Astrocyte (in vitro differentiated cells and primary cell): Measurements from ENCODE around the gene ZNF687. TPM values are rescaled to one million over a fixed set of nuclear protein-coding genes. Genes with fewer than 3 reads are reported as not detected.

Experiments used
- DNase-seq: peaks from one replicate; pipeline ENCODE4 v3.0.0-alpha.2; 2010; ENCODE audit warnings: low read depth
- FAIRE-seq: peaks from 2 replicates; lab custom pipeline; 2011; peaks lifted over from hg19 to GRCh38; lab: Jason Lieb, UNC
- H2AFZ ChIP-seq: 2 replicates; pipeline ENCODE4 v1.6.0; 2012; ENCODE audit warnings: low read depth, low read length, inconsistent platforms
- H3K27ac ChIP-seq: 2 replicates; pipeline ENCODE4 v1.5.1; 2011; ENCODE audit warnings: low read depth, low read length, inconsistent platforms
- H3K27me3 ChIP-seq: 2 replicates; pipeline ENCODE4 v1.6.0; 2011; ENCODE audit warnings: low read length, inconsistent platforms; ENCODE audit not compliant: insufficient read depth
- H3K36me3 ChIP-seq: 2 replicates; pipeline ENCODE4 v1.5.1; 2011; ENCODE audit warnings: low read length, inconsistent platforms; ENCODE audit not compliant: insufficient read depth
- H3K4me1 ChIP-seq: 2 replicates; pipeline ENCODE4 v1.5.1; 2011; ENCODE audit warnings: low read length, inconsistent platforms; ENCODE audit not compliant: insufficient read depth
- H3K4me2 ChIP-seq: 2 replicates; pipeline ENCODE4 v1.6.0; 2012; ENCODE audit warnings: low read length, inconsistent platforms
- H3K4me3 ChIP-seq: 2 replicates; pipeline ENCODE4 v1.5.1; 2011; ENCODE audit warnings: low read depth, mild to moderate bottlenecking, low read length, inconsistent platforms; ENCODE audit not compliant: insufficient read depth
- H3K79me2 ChIP-seq: 2 replicates; pipeline ENCODE4 v1.6.0; 2012; ENCODE audit warnings: mild to moderate bottlenecking, low read length, inconsistent platforms; ENCODE audit not compliant: insufficient read depth
- H3K9ac ChIP-seq: 2 replicates; pipeline ENCODE4 v1.6.0; 2012; ENCODE audit warnings: mild to moderate bottlenecking, low read length, inconsistent platforms
- H3K9me3 ChIP-seq: 2 replicates; pipeline ENCODE4 v1.5.1; 2012; ENCODE audit warnings: low read depth, mild to moderate bottlenecking, low read length, inconsistent platforms; ENCODE audit not compliant: insufficient read depth
- H4K20me1 ChIP-seq: 2 replicates; pipeline ENCODE4 v1.6.0; 2012; ENCODE audit warnings: low read length, inconsistent platforms; ENCODE audit not compliant: insufficient read depth
- H3K27ac Mint-ChIP-seq: one replicate; pipeline ENCODE4 v1.8.0; 2021; ENCODE audit warnings: mild to moderate bottlenecking, mixed read lengths; ENCODE audit not compliant: unreplicated experiment
- H3K27me3 Mint-ChIP-seq: one replicate; pipeline ENCODE4 v1.8.0; 2021; ENCODE audit warnings: low read depth, mixed read lengths; ENCODE audit not compliant: unreplicated experiment
- H3K36me3 Mint-ChIP-seq: one replicate; pipeline ENCODE4 v1.8.0; 2021; ENCODE audit warnings: low read depth, mixed read lengths; ENCODE audit not compliant: unreplicated experiment
- H3K4me1 Mint-ChIP-seq: one replicate; pipeline ENCODE4 v1.8.0; 2021; ENCODE audit warnings: low read depth, mixed read lengths; ENCODE audit not compliant: unreplicated experiment
- H3K4me3 Mint-ChIP-seq: one replicate; pipeline ENCODE4 v1.8.0; 2021; ENCODE audit warnings: mild to moderate bottlenecking, moderate library complexity, mixed read lengths; ENCODE audit not compliant: unreplicated experiment
- H3K9me3 Mint-ChIP-seq: one replicate; pipeline ENCODE4 v1.8.0; 2021; ENCODE audit warnings: mild to moderate bottlenecking, mixed read lengths; ENCODE audit not compliant: unreplicated experiment
- CTCF ChIP-seq: IDR thresholded peaks from 2 replicates; pipeline ENCODE4 v1.5.1; 2011; ENCODE audit warnings: low read depth, mild to moderate bottlenecking, inconsistent platforms, low read length, moderate library complexity; ENCODE audit not compliant: insufficient read depth
- EZH2 ChIP-seq: IDR thresholded peaks from 2 replicates; pipeline ENCODE4 v1.6.1; 2012; ENCODE audit warnings: mild to moderate bottlenecking, low read length, inconsistent platforms; ENCODE audit not compliant: insufficient read depth
- total RNA-seq: library from RNA; stranded (reverse); gene quantifications from 2 replicates; pipeline ENCODE4 v1.2.1, GENCODE V29; 2021

Gene ZNF687
- total RNA-seq, 1 donor from 2014 or later: 15.4 TPM

- Histone ChIP-seq H2AFZ (no peak overlapping the region), H3K27ac (peak overlapping the region; percentile 90), H3K79me2 (peaks cover 60% of the 10 kb centered on the region), H3K4me3 (peak overlapping the region; percentile 91), H3K9ac (peak overlapping the region; percentile 96), H3K27me3 (no peaks in the 10 kb centered on the region), H3K4me2 (peak overlapping the region; percentile 97), H3K9me3 (no peaks in the 10 kb centered on the region), H4K20me1 (peaks cover 45% of the 10 kb centered on the region), H3K36me3 (peaks cover 3% of the 10 kb centered on the region), H3K4me1 (peaks cover 7% of the 10 kb centered on the region)
- Mint-ChIP-seq H3K9me3 (no peaks in the 10 kb centered on the region), H3K36me3 (peaks cover 4% of the 10 kb centered on the region), H3K27ac (peak overlapping the region; percentile 67), H3K4me3 (peak overlapping the region; percentile 88), H3K27me3 (no peaks in the 10 kb centered on the region), H3K4me1 (peaks cover 16% of the 10 kb centered on the region)
- FAIRE-seq (no peak), DNase-seq (peak; percentile 5)
- TF ChIP-seq EZH2 (no peak), CTCF (no peak)
Observed at GRCh38 chr1:151255381-151255780, 26.7 kb upstream of the ZNF687 start.

- Mint-ChIP-seq H3K36me3 (peaks cover 11% of the 10 kb centered on the region), H3K9me3 (no peaks in the 10 kb centered on the region), H3K4me1 (peaks cover 14% of the 10 kb centered on the region), H3K27ac (no peak overlapping the region), H3K27me3 (no peaks in the 10 kb centered on the region), H3K4me3 (no peak overlapping the region)
- H3K9me3 ChIP-seq: no peaks in the 10 kb centered on the region
- H3K27me3 ChIP-seq: no peaks in the 10 kb centered on the region
- H3K79me2 ChIP-seq: peaks cover 84% of the 10 kb centered on the region
- H3K4me1 ChIP-seq: peaks cover 7% of the 10 kb centered on the region
- DNase-seq (no peak), FAIRE-seq (no peak)
- peaks cover 6% of the 10 kb centered on the region for H3K36me3 ChIP-seq
- no peak overlapping the region for H3K27ac ChIP-seq
- no peak for TF ChIP-seq EZH2
- no peak for TF ChIP-seq CTCF
- no peak overlapping the region for H3K4me2 ChIP-seq
- H2AFZ ChIP-seq: no peak overlapping the region
- no peak overlapping the region for H3K9ac ChIP-seq
- no peak overlapping the region for H3K4me3 ChIP-seq
- H4K20me1 ChIP-seq: peaks cover 61% of the 10 kb centered on the region
Observed at GRCh38 chr1:151259351-151259750, 22.7 kb upstream of the ZNF687 start.

GRCh38 chr1:151265446-151266236 lies 16.5 kb upstream of the ZNF687 start:
- Histone ChIP-seq H2AFZ (no peak overlapping the region), H3K9me3 (no peaks in the 10 kb centered on the region), H3K27ac (no peak overlapping the region), H3K27me3 (no peaks in the 10 kb centered on the region), H3K4me3 (no peak overlapping the region), H3K4me2 (no peak overlapping the region), H3K4me1 (no peaks in the 10 kb centered on the region), H3K79me2 (peaks cover 23% of the 10 kb centered on the region), H3K36me3 (peaks cover 31% of the 10 kb centered on the region), H4K20me1 (peaks cover 15% of the 10 kb centered on the region), H3K9ac (no peak overlapping the region)
- H3K4me3 Mint-ChIP-seq: no peak overlapping the region
- no peaks in the 10 kb centered on the region for H3K9me3 Mint-ChIP-seq
- H3K4me1 Mint-ChIP-seq: peaks cover 4% of the 10 kb centered on the region
- DNase-seq (no peak), FAIRE-seq (no peak)
- TF ChIP-seq CTCF: no peak
- TF ChIP-seq EZH2: no peak
- H3K27me3 Mint-ChIP-seq: no peaks in the 10 kb centered on the region
- H3K36me3 Mint-ChIP-seq: peaks cover 25% of the 10 kb centered on the region
- no peak overlapping the region for H3K27ac Mint-ChIP-seq
